Testis (tissue), 2 donors: ENCODE measurements around the gene AGTR1.

Experiments used
- POLR2A ChIP-seq: fragments of 450-650 bp; IDR thresholded peaks from one replicate; pipeline ENCODE4 v1.6.1; 2017; ENCODE audit warnings: antibody characterized with exemption, mild to moderate bottlenecking, moderate library complexity
- TF ChIP-seq, protein P1 (sequence below), 3 experiments: fragments of 450-650 bp in 2 of 3; fragments of 200-600 bp in 1 of 3; sonication (generic) in 1 of 3; IDR thresholded peaks; one replicate each; pipeline ENCODE4 v1.5.1; 2016 to 2019; ENCODE audit warnings: antibody characterized with exemption in 3 of 3, mild to moderate bottlenecking in 2 of 3, moderate library complexity in 1 of 3

DNA sequence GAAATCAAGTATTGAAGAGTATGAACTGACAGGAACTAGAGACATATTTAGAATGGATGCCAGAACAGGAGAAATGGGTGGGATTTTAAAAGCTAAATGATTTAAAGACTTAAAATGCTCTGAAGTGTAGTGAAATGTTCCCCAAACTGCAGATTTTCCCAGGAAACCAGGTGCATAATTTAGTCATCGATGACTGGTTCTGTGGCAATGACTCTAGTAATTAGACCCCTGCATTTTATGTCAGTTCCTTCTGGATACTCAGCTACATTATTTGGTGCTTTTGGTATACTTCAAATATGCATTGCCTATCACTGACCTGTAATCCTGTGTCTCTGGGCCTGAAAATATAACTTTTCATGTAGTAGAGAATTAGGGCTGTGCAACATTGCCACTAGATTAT, 16.8 kb downstream of the AGTR1 start:
- TF ChIP-seq, protein P1, sequence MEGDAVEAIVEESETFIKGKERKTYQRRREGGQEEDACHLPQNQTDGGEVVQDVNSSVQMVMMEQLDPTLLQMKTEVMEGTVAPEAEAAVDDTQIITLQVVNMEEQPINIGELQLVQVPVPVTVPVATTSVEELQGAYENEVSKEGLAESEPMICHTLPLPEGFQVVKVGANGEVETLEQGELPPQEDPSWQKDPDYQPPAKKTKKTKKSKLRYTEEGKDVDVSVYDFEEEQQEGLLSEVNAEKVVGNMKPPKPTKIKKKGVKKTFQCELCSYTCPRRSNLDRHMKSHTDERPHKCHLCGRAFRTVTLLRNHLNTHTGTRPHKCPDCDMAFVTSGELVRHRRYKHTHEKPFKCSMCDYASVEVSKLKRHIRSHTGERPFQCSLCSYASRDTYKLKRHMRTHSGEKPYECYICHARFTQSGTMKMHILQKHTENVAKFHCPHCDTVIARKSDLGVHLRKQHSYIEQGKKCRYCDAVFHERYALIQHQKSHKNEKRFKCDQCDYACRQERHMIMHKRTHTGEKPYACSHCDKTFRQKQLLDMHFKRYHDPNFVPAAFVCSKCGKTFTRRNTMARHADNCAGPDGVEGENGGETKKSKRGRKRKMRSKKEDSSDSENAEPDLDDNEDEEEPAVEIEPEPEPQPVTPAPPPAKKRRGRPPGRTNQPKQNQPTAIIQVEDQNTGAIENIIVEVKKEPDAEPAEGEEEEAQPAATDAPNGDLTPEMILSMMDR (IDR thresholded peaks at IDR 0.05) = no peak
- no peak for TF ChIP-seq POLR2A
